Stimulated activated CD4-positive, alpha-beta T cell treated with anti-CD3 and anti-CD28 coated beads, Interleukin-4, amount 100 ng/mL, for 24 hours (primary cell): ENCODE results near the gene PCCA.
"Not testable (repeated sequence)": the region's sequence is repeated elsewhere in the genome, so short reads cannot be mapped to it uniquely, and the experiment has no call there.

Experiments used
- DNase-seq: peaks from one replicate; pipeline ENCODE4 v3.0.0-alpha.2; 2020

The PCCA gene

DNA sequence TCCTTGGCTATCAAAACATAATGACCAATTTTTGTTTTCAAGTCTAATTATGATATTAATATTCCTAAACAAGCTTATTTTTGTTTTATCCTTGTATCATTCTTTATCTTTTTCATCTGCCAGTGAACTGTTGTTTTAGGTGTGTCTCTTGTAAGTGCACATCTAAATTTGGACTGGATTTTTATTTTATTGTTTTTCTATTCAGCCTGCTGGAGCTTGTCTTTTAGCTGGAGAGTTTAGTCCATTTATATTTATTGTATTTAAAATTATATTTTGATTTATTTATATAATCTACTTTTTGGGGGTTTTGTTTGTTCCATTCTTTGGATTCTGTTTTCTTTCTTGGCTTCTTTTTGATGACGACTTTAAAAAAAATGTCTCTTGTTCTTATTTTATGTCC, 159.0 kb downstream of the PCCA start:
- no peak for DNase-seq

DNA sequence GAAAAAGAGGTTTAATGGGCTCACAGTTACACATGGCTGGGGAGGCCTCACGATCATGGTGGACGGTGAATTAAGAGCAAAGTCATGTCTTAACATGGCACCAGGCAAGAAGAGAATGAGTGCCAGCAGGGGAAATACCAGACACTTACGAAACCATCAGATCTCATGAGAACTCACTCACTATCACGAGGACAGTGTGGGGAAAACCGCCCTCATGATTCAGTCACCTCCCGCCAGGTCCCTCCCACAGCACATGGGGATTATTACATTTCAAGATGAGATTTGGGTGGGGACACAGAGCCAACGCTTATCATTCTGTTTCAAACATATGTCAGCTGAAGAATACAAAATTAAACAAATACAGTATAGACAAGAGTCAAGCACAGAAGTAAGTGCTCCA, 165.1 kb downstream of the PCCA start:
- DNase-seq, result no peak

DNA sequence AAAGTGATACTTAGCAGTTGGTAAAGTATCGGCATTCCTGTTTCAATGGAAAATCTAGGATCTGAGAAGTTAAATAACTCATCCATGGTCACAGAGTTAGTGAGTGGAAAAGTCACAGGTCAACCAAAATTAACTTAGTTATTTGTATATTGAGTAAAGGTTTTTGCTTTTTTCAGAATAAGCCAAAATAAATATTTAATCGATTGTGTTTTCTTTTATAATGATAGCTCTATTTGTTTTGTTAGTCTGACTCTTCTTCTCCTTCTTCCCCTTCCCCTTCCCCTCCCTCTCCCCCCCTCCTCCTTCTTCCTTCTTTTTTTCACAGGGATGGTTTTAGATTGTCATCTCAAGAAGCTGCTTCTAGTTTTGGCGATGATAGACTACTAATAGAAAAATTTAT, 173.5 kb downstream of the PCCA start:
- no peak for DNase-seq

DNA sequence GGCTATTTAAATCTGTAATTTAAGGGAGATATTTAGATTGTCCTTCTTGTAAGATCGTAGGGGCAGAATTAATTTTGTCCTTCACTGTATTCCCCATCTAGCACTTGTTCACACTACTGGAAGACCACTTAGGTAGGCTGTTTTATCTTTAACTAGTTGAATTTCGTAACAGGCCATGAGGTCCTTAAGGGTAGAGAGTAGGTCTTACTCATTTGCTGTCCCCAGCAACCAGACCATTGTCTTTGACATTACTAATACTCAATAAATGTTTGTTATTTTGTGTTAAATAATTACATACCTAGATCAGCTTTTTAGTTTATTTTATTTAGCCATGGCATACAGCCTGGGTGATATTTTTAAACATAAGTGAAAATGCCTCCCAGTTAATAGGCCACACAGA, 177.1 kb downstream of the PCCA start:
- no peak for DNase-seq

DNA sequence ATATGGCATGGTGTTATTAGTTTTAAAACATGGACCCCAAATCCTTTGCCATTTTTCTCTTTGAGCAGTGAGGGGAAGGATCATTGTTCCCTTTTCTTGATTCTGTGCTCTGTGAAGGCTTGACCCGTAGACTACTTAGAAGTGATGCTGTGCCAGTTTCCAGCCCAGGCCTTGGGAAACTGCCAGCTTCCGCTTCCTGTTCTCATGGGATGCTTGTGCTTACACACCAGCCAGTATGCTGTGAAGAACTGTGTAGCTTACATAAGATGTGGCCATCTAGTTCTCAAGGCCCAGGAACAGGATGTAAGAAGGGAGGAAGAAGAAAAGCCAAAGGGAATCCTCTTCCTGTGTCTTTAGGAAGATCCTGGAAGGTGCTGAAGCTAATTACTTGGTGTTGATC, 180.9 kb downstream of the PCCA start:
- no peak for DNase-seq

DNA sequence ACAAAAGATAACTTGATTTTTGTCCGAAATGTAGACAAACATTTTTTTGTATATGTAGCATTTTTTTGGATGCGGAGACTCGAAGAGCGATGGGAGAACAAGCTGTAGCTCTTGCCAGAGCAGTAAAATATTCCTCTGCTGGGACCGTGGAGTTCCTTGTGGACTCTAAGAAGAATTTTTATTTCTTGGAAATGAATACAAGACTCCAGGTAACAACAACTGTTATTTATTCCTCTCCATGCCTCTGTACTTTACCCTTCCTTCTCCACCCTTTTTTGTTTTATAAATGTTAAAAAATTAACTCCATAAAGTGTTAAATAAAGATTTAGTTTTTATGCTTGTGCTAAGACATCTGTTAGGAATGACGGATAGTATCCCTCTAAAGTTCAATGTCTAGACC, 184.2 kb downstream of the PCCA start:
- DNase-seq, result no peak

DNA sequence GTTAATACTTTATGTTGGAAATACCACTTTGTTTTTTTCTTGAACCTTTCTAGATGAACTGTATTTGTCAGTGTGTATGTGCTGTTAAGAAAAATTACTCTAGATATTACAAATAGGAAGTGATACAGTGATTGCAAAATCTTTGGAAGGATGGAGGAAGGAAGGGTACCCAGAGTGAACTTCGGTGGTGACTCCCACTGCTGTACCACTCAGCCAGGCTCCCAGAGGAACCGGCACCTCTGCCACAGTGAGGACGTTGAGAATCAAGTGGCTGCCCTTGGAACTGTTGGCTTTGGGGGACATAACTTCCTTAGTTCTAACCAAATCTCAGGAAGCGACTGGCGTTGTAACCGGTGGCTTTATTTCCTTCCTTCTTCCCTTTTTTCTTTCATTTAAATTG, 184.7 kb downstream of the PCCA start:
- DNase-seq, result no peak

DNA sequence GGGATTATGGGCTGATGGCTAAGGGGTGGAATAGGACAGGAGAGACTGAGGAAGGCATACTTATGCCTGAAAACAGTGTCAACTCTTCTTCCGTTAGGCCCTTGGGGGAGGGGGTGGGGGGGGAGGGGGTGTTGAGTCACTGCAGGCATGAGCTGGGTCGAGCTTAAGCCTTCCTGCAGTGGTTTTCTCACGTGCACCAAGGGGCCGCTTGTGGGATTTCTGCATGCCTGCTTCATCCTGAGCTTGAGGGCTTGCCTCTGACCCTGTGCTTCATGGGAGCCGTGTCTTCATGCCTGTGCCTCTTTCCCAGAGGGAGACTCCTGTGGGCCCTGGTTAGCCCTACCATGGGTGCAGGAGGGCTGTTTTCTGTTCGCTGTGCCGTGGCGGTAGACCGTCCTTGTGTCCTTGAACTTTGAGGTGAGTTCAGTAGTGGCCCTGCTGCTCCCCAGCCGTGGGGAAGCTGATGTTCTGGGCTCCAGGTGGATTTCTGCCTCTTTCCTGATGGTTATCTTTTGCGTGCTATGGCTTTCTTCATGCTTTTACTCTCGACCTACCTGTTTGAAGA, 186.1 kb downstream of the PCCA start:
- no peak for DNase-seq

DNA sequence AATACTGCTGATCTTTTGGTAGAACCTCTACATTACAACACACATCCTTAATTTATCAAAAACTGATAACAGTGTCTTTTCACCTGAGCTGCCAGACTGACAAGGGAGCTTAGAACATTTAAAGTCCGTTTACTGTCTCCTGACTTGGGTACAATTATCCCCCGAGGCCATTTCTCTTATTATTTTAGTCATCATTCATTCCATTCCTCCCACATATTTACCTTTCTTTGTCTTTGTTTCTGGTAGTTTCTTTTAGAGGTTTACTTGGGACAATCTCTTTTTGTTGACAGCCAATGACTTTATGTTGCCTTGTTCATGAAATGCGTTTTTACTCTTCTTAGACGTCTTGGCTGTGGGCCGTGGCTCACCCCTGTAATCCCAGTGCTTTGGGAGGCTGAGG, 186.9 kb downstream of the PCCA start:
- DNase-seq, result no peak

DNA sequence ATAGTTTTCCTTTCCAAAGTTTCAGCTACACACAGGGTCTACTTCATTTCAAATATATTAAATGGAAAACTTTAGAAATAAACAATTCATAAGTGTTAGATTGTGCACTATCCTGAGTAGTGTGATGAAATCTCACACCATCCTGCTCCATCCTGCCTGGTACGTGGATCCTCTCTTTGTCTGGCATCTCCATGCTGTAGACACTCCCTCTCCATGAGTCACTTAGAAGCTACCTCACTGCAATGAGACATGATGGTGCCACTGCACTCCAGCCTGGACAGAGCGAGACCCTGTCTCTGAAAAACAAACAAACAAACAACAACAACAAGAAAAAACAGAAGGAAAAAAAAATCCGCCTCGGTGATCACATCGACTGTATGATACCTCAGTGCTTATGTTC, 191.8 kb downstream of the PCCA start:
- no peak for DNase-seq

DNA sequence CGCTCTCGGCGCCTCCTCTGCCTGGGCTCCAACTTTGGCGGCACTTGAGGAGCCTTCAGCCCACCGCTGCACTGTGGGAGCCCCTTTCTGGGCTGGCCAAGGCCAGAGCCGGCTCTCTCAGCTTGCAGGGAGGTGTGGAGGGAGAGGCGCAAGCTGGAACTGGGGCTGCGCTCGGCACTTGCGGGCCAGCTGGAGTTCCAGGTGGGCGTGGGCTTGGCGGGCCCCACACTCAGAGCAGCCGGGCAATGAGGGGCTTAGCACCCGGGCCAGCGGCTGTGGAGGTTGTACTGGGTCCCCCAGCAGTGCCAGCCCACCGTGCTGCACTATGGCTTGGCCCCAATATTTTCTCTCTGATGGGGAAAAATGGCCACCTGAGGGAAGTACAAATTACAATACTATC, 193.4 kb downstream of the PCCA start:
- not testable (repeated sequence) for DNase-seq

DNA sequence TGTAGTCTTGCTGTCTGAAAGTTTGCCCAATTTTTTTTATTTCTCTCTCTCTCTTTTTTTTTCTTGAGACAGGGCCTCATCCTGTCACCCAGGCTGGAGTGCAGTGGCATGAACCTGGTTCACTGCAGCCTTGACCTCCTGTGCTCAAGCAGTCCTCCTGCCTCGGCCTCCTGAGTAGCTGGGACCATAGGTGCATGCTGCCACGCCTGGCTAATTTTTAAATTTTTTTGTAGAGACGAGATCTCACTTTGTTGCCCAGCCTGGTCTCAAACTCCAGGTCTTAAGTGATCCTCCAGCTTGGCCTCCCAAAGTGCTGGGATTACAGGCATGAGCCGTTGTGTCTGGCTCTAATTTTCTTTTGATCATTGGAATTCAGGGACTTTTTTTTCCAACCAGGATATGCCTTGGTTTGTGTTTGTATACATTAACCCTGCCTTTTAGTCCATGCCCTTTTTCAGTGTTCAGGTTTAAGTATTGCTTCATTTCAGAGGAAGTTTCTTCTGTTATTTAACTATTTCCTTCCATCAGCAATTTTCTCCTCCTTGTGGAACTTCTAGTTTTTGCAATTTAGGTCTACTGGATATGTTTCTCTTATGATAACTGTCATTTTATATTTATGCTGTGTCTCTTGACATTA, 201.4 kb downstream of the PCCA start:
- no peak for DNase-seq

DNA sequence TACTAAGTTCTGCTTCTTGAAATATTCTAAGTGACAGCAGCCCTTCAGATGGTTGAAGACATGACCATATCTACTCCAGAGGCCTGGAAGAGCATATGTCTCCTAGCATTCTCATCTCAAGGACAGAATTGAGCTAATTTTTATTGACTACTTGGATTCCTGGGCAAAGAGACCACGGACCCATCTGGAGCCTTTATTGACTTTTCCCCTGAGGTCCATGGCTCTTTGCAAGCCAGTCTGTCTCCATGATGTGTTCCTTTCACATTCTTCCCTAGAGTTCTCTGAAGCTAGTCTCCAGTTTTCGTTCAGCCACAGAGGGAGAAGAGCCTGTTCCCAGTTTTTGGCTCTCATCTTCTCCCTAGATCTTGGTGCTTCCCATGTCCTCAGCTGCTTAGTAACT, 202.7 kb downstream of the PCCA start:
- no peak for DNase-seq

DNA sequence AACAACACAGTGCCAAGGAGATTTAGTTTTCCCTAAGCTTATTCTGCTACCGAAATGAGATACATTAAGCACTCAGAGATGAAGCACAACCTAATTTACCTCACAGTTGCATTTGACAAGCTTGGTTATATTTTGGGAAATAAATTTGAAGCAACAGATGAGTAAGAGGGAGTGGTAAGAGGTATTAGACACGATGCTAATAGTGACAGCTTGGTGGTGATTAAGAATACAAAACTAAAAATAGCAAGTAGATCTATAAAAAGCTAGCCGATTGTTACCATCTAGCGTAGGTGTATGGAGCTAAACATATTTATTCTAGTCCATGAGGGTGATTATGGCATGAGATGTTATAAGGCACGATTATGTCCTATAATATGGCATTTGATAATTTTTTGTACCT, 208.5 kb downstream of the PCCA start:
- DNase-seq, result no peak

DNA sequence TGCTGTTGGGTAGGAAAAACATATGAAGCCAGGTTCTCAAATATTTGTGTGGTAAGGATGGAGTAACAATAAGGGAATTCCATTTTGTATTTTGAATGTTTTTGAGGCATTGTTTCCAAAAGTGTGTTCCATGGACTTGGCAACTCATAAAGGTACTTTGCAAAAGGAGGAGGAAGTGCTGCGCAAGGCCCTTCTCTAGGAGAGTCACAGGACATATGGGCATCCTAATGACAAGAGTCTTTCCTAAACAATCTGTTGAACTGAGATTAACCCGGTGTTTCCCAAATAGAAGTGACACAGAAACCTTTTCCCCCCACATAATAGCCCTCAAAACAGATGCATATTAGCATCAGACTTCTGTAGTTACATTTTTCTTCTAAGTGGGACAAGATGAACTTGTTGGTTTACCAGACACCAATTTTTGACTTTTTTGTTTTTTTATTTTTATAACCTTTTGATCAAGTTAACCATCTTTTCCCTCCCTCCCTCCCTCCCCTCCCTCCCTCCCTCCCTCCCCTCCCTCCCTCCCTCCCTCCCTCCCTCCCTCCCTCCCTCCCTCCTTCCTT, 209.3 kb downstream of the PCCA start:
- no peak for DNase-seq

DNA sequence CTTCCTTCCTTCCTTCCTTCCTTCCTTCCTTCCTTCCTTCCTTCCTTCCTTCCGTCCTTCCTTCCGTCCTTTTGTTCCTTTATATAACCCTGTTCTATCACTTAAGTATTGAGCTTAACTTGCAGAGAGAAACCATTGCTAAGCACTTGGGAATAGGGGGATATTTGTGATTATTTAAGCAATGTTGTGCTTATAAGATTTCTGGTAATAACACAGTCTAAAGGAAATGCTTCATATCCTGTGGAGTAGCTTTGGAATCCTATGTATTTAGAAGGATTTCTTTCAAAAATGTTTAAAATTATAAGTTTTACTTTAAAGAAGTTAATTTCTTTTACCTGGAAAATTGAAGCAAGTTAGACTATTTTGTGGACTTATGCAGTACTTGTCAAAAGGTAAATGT, 209.8 kb downstream of the PCCA start:
- DNase-seq, result no peak

DNA sequence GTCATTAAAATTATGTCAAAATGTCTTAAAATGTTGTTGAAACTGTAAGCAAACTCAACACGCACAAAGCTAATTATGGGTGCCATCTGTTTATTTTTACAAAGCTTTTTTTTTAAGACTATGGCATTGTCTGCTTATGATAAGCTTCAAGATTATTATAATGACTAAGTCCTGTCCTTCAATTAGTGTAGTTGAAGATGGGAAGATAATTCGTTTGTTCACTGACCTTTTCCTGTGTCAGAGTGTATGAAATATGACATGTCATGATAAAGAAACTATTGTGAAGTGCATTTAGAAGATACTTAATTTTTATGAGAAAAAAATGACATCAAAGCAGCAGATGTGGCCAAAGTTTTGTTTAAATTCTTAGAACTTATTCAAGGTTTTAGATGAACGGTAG, 211.3 kb downstream of the PCCA start:
- no peak for DNase-seq

DNA sequence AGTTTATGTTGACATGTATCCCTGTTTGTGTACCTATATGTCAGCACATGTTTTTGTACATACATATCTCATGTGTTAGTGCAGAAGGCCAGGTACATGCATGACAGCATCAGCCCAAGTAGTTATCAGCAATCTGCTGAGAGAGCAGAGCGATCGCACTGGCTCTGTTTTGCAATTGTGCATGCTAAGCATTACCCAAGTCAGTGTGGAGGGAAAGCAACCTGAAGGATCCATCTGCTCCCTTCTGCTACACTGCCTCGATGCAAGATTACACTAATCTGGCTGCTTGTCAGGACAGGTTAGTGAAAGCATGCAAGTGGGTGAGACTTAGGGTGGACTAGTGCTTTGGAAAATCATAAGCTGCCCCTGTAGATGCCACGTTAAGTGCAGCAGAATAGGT, 211.8 kb downstream of the PCCA start:
- DNase-seq, result no peak

DNA sequence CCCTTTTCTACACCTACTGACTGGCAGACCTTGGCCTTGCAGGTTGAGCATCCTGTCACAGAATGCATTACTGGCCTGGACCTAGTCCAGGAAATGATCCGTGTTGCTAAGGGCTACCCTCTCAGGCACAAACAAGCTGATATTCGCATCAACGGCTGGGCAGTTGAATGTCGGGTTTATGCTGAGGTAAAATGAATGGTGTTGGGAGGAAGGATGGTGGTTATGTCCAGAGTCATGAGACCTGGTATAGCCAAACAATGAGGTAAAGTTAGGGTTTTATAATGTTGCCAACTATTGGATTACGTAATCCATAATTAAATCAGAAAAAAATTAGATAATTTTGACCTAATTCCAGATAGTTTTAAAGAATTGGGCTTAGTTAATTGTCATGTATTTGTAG, 212.5 kb downstream of the PCCA start:
- DNase-seq, result no peak

DNA sequence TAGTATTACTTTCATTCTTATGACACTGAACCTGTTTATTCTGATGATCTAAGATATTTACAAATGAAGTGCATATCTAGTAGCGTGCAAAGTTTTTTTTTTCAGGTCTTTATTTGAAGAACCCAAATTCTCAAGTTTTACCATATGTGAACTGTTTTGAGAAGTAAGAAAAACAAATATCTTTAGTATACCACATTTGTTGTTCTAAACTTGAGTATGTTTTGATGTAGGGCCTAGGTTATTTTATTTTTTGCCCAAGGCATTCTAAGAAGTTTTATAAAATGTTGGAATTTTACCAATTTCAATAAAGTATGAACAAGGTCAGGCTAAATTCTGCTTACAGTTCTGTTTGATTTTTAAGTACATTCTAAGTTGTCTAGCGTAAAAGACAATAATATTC, 213.5 kb downstream of the PCCA start:
- DNase-seq, result no peak

DNA sequence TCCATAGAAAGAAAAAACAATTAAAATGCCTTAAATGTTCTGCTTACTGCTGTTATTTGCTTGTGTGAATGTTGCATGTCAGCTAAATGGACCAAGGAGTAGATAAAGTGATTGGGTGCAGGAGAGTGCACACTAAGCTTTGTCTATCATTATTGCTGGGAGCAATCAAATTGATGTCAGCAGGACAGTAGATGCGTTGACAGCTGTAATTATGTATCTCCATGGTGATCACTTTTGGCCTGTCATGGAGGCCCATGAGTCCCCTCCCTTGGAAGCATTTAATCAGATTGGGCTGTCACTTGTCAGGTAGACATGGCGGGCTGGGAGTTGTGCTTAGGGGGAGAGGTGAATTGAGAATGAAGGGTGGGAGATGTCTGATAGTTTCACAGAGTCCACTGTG, 215.3 kb downstream of the PCCA start:
- no peak for DNase-seq

DNA sequence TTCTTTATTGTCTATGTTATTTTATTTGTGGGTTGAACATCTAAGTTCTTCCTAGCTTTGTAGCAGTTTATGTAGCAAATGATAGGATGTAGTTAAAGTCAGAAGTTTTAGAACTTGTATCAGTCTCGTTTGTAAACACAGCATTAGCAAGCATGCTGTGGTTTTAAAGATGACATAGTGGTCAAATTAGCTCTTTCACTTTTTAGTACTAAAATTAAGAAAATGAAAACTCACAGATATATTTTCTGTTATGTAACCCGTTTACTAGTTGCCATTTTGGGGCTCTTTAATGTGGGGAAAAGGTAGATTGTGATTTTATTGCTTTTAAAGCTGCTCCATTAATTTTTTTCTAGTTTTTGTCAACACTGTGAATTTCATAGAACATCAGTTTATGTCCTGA, 216.5 kb downstream of the PCCA start:
- no peak for DNase-seq

DNA sequence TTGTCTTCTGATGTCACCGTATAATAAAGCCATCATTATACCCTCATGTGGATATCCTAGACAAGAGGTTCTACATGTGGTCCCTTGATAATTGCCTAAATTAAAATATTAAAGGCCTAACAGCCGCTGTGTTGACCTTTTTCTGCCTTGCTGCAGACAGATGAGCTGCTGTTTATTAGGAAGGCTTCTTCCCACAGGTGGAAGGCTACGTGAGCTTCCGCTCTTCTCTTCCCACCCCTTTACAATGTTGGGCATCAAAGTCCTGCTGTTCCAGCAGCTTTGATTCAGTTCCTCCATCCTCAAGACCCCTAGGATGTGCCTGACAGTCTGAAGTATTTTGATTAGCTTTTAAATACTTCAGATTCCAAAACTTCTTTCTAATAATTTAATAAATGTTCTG, 217.1 kb downstream of the PCCA start:
- DNase-seq, result no peak

DNA sequence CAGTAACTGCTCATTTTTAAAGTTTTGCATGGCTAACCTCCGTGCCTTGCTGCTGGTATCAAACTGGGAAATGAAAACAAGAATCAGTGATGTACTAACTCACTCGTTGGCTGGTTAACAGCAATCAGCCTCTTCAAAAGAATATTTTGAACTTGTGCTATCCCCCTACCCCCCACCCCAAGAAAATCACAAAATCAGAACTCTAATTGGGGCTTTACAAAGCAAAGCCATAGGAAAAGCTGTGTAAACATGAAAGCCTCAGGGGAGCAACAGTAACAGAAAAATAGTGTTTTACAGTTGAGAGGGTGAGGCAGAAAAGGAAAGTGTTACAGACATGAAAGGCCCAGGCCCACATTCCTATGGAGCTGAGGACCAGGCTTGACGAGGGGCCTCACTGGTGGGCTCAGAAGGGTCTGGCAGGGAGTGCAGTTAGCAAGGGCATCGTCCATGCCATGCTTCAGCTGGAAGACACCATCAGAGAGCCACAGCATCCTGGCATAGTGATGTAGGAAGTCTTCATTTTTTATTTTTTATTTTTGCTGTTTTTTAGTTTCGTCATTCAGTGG, 217.6 kb downstream of the PCCA start:
- DNase-seq, result no peak
